Mammary epithelial cell (primary cell): ENCODE data around the gene ADCY5.

ENCODE experiments used
- EZH2 ChIP-seq: IDR thresholded peaks from 2 replicates; pipeline ENCODE4 v1.6.1; 2012; ENCODE audit warnings: low read length, inconsistent platforms, borderline replicate concordance
- TF ChIP-seq, protein P1 (sequence below), 2 donors: IDR thresholded peaks in 1 of 2; conservative IDR thresholded peaks in 1 of 2; 2 replicates each; pipeline ENCODE4 v1.5.1; 2011 to 2012; ENCODE audit warnings: inconsistent platforms in 2 of 2, low read length in 2 of 2, mild to moderate bottlenecking in 2 of 2, control low read depth in 1 of 2, low read depth in 1 of 2; ENCODE audit not compliant: insufficient read depth in 1 of 2; ENCODE audit errors: extremely low read depth in 1 of 2

DNA sequence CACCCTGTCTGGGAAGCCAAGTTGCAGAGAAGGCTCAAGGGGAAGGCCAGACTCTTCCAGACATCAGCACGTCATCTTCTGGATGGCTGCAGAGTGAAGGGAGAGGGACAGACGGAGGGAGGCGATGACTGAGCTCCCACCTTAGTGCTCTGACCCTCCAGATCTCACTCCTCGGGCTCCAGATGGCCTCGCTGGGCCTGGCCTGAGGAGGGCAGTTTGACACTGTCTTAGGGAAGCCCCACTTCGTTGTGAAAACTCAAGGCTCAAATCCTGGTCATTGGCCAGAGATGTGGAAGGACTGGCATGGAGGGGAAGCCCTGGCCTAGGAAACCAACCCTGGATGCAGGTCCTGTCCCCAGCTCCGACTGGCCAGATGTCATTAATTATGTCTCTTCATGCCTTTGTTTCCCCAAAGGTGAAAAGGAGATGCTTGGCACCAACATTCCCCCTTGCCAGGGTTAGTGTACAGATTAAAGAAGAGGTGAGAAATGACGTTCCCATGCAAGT, 70.4 kb downstream of the ADCY5 start:
- TF ChIP-seq, protein P1, sequence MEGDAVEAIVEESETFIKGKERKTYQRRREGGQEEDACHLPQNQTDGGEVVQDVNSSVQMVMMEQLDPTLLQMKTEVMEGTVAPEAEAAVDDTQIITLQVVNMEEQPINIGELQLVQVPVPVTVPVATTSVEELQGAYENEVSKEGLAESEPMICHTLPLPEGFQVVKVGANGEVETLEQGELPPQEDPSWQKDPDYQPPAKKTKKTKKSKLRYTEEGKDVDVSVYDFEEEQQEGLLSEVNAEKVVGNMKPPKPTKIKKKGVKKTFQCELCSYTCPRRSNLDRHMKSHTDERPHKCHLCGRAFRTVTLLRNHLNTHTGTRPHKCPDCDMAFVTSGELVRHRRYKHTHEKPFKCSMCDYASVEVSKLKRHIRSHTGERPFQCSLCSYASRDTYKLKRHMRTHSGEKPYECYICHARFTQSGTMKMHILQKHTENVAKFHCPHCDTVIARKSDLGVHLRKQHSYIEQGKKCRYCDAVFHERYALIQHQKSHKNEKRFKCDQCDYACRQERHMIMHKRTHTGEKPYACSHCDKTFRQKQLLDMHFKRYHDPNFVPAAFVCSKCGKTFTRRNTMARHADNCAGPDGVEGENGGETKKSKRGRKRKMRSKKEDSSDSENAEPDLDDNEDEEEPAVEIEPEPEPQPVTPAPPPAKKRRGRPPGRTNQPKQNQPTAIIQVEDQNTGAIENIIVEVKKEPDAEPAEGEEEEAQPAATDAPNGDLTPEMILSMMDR (conservative IDR thresholded peaks at IDR 0.05 in 1 of 2, IDR thresholded peaks at IDR 0.05 in 1 of 2; ENCODE audit: extremely low read depth in 1 of 2, insufficient read depth in 1 of 2, low read depth in 1 of 2, low read length in 2 of 2): no peak
- no peak for TF ChIP-seq EZH2
